Measurements from ENCODE around the gene PCNX2. TPM values are rescaled to one million over a fixed set of nuclear protein-coding genes. Genes with fewer than 3 reads are reported as not detected.

The PCNX2 gene, protein sequence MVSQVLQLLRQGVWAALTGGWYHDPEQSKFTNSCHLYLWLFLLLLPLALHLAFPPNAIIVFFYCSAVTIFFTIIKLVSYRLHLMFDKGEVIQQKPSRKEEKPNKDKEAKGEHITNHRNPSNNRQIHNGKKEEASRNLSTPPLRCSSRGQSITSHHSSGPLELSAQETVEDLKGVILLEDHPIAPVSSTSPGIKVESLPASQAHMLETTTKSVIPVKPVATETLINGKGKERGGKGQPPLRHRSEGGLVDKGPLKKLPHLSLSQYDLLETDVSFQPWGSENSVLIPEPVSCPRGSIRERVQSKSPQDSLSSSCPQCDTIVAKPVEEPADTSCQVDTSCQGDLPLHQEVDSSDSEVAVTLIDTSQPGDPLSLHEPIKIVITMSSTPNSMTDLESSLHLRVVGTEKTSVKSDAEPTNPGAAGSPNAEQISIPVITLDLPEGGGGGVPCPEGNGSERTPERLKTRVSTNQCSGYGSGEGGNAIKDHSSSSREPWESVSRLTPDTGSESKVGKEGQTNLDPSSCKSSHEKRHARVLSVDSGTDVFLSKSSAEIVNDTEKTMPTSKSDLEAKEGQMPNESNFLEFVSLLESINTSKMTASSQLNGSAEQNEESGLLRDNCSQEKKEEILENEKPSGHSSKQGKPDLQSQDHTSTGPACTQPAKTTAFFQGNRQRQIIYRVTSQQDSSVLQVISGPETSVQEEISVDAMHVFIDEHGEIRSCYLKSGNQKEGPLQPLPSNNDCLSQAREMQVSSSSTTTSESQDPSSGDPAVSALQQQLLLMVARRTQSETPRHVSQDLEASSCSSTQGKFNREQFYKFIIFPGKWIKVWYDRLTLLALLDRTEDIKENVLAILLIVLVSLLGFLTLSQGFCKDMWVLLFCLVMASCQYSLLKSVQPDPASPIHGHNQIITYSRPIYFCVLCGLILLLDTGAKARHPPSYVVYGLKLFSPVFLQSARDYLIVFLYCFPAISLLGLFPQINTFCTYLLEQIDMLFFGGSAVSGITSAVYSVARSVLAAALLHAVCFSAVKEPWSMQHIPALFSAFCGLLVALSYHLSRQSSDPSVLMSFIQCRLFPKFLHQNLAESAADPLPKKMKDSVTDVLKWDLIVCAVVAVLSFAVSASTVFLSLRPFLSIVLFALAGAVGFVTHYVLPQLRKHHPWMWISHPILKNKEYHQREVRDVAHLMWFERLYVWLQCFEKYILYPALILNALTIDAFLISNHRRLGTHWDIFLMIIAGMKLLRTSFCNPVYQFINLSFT (N-terminal part only)
- total RNA-seq (2021; fragmentation: NEBNext Ultra II Directional; extraction: Animal tissue kit (Norgen Biotek cat#: 25700)) (44.1 and 46.1 TPM in 2 replicates), polyA plus RNA-seq (2011; rRNA removed) (51.2 and 57.6 TPM in 2 replicates), polyA minus RNA-seq (2011; rRNA and poly(A)+ RNA removed) (243 and 250 TPM in 2 replicates)
- 42.6 TPM for polyA plus RNA-seq (2011; cell fraction: cytosol; rRNA removed)
- 152 TPM for polyA plus RNA-seq (2011; cell fraction: nucleus; rRNA removed)
- polyA plus RNA-seq (2012, experiment 1 of 2), result 32.6 to 41.9 TPM (median 40.0 TPM) in 4 replicates
- 12.5 TPM for polyA plus RNA-seq (2012, experiment 2 of 2)
- 47.6 TPM for polyA plus RNA-seq (2013, experiment 1 of 2)
- polyA plus RNA-seq (2013, experiment 2 of 2), result 44.7 TPM
- 71.0 TPM for polyA minus RNA-seq (2011; cell fraction: cytosol; rRNA and poly(A)+ RNA removed)
- polyA minus RNA-seq (2011; cell fraction: nucleus; rRNA and poly(A)+ RNA removed), result 298 TPM
- long read RNA-seq, experiment 1, partial matches to known transcripts, result 8 of 18 reads
- long read RNA-seq, experiment 1, other reads (novel, unspliced or antisense), result 10 of 18 reads
- long read RNA-seq, experiment 2, partial matches to known transcripts, result 0 of 2 reads
- long read RNA-seq, experiment 2, other reads (novel, unspliced or antisense), result 2 of 2 reads

DNA sequence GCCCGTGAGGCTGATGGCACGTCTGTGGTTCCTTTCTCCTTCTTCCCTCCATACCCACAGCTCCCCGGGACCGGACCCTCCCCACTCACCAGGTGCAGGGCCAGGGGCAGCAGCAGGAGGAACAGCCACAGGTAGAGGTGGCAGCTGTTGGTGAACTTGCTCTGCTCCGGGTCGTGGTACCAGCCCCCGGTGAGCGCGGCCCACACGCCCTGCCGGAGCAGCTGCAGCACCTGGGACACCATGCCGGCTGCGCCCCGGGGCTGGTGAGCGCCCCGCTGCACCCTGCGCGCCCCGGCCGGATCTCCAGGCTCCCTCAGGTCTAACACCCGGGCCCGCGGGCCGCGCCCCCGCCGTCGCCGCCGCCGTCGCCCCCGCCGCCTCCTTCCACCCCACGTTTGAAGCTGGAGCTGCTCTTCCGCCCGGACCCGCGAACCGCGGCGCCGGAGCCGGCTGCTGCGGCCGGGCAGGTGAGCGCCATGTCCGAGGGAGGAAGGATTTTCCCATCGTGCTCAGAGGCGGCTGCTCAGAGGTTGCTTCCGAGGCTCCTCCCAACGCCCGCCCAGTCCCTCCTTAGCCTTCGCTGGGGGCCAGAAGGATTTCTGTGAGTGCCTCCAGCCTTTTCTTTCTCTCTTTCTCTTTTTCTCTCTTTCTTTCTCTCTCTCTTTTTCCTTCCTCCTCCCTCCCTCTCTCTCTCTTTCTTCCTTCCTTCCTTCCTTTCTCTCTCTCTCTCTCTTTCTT is at the start of gene PCNX2:
PCNX2 (minus strand) TSS at position 489 of the 738 bp plus-strand sequence; CDS start at position 242, 247 bp downstream.
- Histone ChIP-seq H2BK15ac (ENCODE audit: low read length) (peak within 1 kb of the TSS; percentile 89; the same call in 1 of the 2 replicates), H2AFZ (ENCODE audit: low read length) (peak within 1 kb of the TSS; percentile 78; the same call in 1 of the 2 replicates), H4K20me1 (replicated peaks in 1 of 2; ENCODE audit: control insufficient read depth in 1 of 2, insufficient read depth in 2 of 2, low read length in 2 of 2) (no peaks in the 10 kb centered on the region), H3K79me1 (ENCODE audit: low read depth, low read length) (no peaks in the 10 kb centered on the region), H3K79me2 (ENCODE audit: control insufficient read depth in 1 of 2, insufficient read depth in 2 of 2, low read length in 2 of 2) (peaks cover 16 to 58% of the 10 kb centered on the region in 2 experiments), H3K4me2 (ENCODE audit: insufficient read depth in 1 of 2, low read depth in 2 of 2, low read length in 2 of 2) (peak within 1 kb of the TSS; percentile 84), H3K23me2 (ENCODE audit: low read depth, low read length) (no peaks in the 10 kb centered on the region), H3K56ac (replicated peaks; ENCODE audit: insufficient read length, low read depth, low read length) (peak within 1 kb of the TSS; percentile 70), H2BK20ac (ENCODE audit: low read length) (no peak within 1 kb of the TSS), H2BK5ac (ENCODE audit: low read depth, low read length) (peak within 1 kb of the TSS; percentile 95; the same call in 1 of the 2 replicates), H4K5ac (ENCODE audit: insufficient read length, low read depth, low read length) (peak within 1 kb of the TSS; percentile 64), H3K18ac (ENCODE audit: extremely low read depth, low read length) (peak within 1 kb of the TSS; percentile 91), H3K4ac (replicated peaks; ENCODE audit: insufficient read length, low read depth, low read length) (peak within 1 kb of the TSS; percentile 70), H2BK12ac (ENCODE audit: low read depth, low read length) (0 out of 2 replicates have a peak within 1 kb of the TSS, but pooled peaks have one; percentile 46), H3K36me3 (ENCODE audit: control insufficient read depth in 2 of 4, insufficient read depth in 4 of 4, low read length in 3 of 4) (no peaks in the 10 kb centered on the region), H4K91ac (replicated peaks; ENCODE audit: insufficient read length, low read length) (peak within 1 kb of the TSS; percentile 68), H3K27me3 (replicated peaks in 1 of 4; ENCODE audit: control insufficient read depth in 3 of 4, extremely low read depth in 1 of 4, insufficient read depth in 3 of 4, low read length in 3 of 4) (no peaks in the 10 kb centered on the region), H3K9me3 (ENCODE audit: insufficient read depth in 2 of 2, low read depth in 1 of 2, low read length in 1 of 2) (no peaks in the 10 kb centered on the region), H3K4me1 (replicated peaks in 1 of 4; ENCODE audit: control insufficient read depth in 3 of 4, insufficient read depth in 4 of 4, low read length in 3 of 4) (peaks cover 3 to 20% (median 12%) of the 10 kb centered on the region in 4 experiments), H3K23ac (ENCODE audit: insufficient read length) (no peak within 1 kb of the TSS), H2BK120ac (replicated peaks; ENCODE audit: low read depth, low read length) (no peak within 1 kb of the TSS), H3K27ac (ENCODE audit: low read depth, low read length) (peak within 1 kb of the TSS; percentile 53), H4K8ac (ENCODE audit: extremely low read depth, insufficient read depth, low read length) (peak within 1 kb of the TSS; percentile 94), H3K14ac (ENCODE audit: insufficient read length) (no peak within 1 kb of the TSS), H3K4me3 (ENCODE audit: extremely low read depth in 1 of 4, insufficient read depth in 2 of 4, low read depth in 3 of 4, low read length in 4 of 4) (peak within 1 kb of the TSS; percentile 77 to 93 (median 89)), H2AK5ac (ENCODE audit: low read depth, low read length) (peak within 1 kb of the TSS; percentile 44; the same call in 1 of the 2 replicates), H3K9ac (replicated peaks in 1 of 4; ENCODE audit: extremely low read depth in 1 of 4, low read depth in 3 of 4, low read length in 3 of 4) (peak within 1 kb of the TSS; percentile 68 to 81 (median 78))
- FAIRE-seq, result no peak
- POLR2A ChIA-PET (ENCODE audit: partially characterized antibody), result interaction anchor here (0.9 to 1.6 kb wide), 6 partner anchors 8 to 182 kb away, joined by 3 to 5 read pairs (median 4); no protein-coding TSS in a partner anchor
- DNase-seq (ENCODE audit: low read depth in 1 of 2, low spot score in 2 of 2), result peak in 1 of 2 experiments; percentile 72
- 1% methylated on average over 30 of the region's 54 CpGs; no CpG with 5 or more reads in 1 of the 2 experiments for WGBS, 2 experiments (ENCODE audit: extremely low coverage in 1 of 2, insufficient coverage in 1 of 2, insufficient read length in 1 of 2, insufficient replicate concordance in 2 of 2, low coverage in 1 of 2, low lambda C conversion rate in 2 of 2, missing lambda C conversion rate in 1 of 2)
- CTCF ChIA-PET (ENCODE audit: partially characterized antibody), result interaction anchor here (1.0 to 1.6 kb wide), 4 partner anchors 8 to 830 kb away, joined by 3 to 5 read pairs (median 4); no protein-coding TSS in a partner anchor
- peak; percentile 53; the same call in 1 of the 2 replicates for TF ChIP-seq POLR2AphosphoS5 (IDR thresholded peaks at IDR 0.05; ENCODE audit: low read depth, low read length)
- TF ChIP-seq SP1 (IDR thresholded peaks at IDR 0.05; ENCODE audit: low read depth, low read length), result no peak
- TF ChIP-seq, protein P1, sequence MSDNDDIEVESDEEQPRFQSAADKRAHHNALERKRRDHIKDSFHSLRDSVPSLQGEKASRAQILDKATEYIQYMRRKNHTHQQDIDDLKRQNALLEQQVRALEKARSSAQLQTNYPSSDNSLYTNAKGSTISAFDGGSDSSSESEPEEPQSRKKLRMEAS (IDR thresholded peaks at IDR 0.05), result peak; percentile 5; the same call in 1 of the 2 replicates
